Stimulated activated CD4-positive, alpha-beta T cell treated with anti-CD3 and anti-CD28 coated beads, Interleukin-2, amount 100 ng/mL, for 48 hours (primary cell): Measurements from ENCODE around the gene ADAMTS17.

Experiments
- DNase-seq, 2 donors: peaks; one replicate each; pipeline ENCODE4 v3.0.0-alpha.2; 2020

Gene ADAMTS17

DNA sequence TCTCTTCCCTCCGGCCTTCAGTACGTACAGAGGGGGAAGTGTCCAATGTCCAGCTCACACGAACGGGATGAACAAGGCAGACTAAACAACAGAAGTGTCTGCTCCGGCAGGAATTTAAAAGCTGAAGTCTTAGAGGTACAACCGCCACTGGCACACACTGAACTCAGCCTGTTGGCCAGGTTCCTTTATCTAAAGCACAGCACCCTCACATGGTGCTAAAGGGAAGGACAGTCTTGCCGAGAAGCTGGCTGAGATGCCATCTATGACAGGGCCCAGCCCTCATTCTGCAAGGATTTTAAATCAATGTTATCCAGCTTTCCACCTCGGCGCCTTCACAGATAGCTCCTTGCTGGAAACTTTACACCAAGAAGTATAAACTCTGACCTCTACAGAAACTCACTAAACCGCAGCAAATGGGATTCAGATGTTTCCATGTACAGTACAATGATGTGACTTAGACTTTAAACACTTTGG lies 2.8 kb downstream of the ADAMTS17 start:
- peak in 1 of 2 donors; percentile 51 for DNase-seq

DNA sequence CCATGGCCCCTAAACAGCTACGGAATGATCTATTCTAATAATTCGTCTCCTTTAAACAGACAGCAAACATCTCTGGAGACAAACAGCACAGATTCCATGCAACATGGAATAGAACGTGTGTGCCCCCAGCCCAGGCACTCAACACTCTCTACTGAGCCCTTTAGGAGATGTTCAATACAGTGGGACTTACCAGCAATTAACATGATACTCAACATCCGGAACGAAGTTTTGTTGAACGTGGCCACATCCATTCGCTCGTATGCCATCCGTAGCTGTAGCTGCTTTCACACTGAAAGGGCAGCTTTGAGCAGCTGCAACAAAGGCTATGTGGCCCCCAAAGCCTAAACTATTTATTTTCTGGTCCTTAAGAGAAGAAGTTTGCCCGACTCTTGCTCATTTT lies 3.5 kb downstream of the ADAMTS17 start:
- no peak for DNase-seq

DNA sequence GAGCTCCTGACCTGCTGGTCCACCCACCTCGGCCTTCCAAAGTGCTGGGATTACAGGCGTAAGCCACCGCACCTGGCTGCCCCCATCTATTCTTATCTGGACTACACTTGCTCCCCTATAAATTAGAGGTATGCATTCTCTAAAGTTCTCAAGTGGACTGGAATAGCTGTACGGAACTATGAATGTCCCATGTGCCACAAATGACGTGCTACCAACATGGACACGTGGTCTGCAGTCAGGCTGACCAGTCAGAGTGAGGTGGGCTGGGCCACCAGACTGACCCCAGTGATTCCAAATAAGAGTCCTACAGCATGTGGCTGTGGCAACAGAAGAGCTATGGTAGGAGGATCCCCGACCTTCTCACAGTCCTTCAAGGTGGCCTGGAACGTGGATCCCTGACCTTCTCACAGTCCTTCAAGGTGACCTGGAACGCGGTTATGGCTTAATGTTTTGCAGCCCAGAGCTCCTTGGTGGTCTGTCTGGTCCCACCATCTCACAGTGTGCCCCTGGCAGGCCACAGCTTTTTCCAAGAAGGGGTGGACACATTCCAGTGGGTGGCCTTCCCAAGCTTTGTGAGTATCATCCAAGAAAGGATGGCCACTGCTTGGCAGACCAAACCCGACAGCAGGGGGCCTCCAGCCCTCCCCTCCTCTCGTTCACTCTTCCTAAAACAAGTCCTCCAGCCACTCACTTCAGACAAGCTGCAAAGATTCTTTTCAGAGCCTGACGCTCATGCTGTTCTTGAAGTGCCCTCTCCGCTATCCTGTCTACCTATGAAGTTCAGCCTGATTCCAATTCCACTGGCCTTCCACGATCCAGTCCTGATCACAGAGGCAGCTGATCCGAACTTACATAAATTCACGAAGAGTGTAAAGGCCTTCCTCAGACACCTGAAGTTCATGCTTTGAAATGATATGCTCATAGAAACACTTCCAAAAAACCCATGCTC lies 4.4 kb downstream of the ADAMTS17 start:
- no peak for DNase-seq

DNA sequence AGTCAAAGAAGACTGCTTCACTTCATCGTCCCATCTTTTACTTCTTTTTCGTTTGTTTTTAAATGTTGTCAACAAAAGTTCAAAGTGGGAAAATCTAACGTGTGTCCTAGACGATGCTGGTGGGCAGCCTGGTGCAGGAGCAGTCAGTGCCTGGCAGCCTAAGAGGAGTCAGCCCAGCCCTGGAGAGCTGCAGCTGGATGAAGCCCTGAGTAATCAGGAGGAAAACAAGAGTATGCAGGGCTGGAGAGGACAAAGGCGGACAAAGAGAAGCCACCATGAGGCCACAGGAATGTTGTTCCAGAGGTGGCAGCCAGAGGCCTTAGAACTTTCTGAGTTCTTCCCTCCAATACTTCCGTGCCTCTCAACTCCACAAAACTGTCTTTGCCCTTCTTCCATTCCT lies 5.7 kb downstream of the ADAMTS17 start:
- no peak for DNase-seq

DNA sequence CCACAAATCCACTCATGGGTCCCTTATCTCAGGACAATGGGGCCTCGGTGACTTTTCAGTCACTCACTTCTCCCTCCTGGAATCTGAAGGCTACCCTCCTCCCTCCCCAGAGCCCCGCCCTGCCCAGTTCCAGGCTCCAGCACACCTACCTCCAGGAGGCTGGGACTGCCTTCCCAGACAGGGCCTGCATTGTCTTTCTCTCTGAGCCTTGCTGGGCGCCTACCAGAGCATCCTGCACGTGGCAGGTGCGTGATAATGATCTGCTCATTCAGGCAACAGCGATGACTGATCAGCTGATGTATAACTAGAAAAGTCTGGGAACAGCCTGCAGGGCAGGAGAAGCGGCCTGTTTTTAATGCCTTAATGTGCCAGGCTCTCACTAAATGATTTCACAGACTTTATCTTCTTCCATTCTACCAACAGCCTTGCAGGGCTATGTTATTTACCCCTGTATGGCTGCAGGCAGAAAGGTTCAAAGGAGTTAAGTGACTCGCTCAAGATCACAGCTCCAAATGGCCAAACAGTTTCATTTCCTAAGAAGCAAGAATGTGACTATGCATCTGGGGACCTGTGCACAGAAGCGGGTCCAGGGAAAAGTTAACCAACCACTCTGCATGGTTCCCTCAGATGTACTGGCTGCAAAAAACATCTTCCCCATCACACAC lies 6.3 kb downstream of the ADAMTS17 start:
- no peak for DNase-seq

DNA sequence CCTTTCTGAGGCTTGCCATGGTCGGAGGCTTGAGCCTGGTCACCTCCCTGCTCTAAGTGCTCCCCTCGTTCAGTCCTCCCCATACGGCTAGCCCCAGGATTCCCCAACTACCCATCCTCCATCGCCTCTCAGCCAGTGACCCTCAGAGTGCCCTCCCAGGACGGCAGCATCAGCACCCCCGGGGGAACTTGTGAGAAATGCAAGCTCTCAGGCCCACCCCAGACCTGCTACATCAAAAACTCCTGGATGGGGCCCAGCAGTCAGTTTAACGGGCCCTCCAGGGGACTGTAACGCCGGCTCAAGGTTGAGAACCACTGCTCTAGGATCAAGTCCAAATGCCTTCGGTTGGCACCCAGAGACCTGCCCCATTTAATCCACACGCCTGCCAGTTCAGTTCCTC lies 6.9 kb downstream of the ADAMTS17 start:
- no peak for DNase-seq

DNA sequence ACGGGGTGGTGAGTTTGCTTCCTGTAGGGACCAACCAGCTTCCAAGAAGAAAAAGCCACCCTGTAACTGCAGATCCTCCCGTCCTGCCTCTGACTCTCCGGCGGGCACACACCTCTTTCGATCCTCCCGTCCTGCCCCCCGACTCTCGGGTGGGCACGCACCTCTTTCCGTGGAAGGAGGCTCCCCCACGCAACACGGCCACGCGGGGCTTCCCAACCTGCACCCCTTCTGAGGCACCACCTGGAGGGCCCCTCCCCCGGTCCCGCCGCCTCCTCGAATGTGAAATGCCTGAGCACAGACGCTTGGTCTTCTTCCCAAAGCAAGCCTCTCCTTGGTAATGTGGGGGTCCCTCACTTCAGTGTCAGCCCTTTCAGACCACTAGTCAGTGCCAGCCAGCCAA lies 7.3 kb downstream of the ADAMTS17 start:
- DNase-seq, result no peak

DNA sequence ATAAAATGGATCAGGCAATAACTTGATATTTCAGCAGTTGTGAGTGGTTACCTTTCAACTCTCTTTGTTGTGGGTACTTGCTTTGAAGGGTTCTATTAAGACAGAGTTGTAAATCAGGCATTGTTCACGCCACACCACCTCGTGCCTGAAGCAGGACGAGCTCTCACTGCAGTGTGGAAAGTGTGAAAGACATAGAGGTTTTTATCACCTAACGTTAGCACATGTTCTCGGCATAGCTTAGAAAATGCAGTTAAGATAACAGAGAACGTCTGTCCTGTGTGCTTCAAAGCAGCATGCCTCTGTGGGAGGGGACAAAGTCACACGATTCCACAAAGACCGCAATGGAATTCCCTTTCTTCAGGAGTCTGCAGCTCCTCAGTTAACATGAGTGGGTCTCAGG lies 7.8 kb downstream of the ADAMTS17 start:
- DNase-seq, result no peak

DNA sequence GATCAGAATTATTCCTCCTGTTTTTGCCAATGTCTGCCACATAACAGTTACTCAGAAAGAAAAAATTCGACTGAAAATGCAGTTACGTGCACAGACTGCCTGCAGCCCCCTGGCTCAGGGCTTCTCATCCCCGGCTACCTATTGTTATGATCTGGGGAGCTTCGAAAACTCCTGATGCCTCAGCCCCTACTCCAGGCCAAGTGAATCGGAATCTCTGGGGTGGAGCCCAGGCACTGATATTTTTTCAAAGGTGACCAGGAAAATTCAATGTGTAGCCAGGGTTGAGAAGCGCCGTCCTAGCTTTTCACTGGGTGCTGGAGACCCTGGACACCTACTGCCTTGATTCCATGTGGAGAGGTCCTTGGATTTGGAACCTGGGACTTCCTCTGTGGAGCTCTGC lies 8.5 kb downstream of the ADAMTS17 start:
- no peak for DNase-seq

DNA sequence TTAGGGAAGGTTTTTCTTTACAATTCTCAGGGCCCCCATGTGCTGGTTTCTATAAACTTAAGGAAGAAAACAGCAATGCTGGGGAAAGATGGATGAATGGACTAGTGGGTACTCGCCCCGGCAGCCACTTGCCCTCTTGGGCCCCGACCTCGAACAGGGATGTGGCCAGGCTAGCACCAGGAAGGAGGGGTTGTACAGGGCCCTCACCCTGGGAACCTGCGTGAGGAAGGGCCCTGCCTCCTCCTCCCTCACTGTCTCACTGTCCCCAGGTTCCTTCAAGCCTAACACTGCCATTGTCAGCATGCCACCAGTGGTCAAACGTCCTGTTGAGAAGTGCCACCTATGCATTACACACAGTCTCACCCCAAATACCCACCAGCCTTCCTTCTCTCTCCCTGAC lies 9.1 kb downstream of the ADAMTS17 start:
- no peak for DNase-seq

DNA sequence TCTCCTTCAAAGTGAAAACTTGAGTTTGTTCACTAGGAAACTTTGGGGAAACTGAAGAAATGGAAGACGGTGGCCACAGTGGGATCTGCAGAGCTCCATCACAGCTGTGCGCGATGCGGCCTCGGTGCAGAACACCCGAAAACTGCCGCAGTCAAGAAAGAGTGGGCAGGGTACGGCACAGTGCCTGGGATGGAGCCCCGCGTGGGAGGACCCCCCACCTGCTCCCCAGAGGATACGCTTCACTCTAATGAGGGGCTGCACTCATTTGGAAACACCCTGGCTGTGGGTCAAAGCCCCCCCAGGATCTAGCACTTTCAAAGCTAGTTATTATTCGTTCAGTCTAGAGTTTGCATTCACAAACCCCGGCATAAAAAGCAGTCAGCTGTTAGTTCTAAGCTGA lies 9.5 kb downstream of the ADAMTS17 start:
- DNase-seq, result no peak

DNA sequence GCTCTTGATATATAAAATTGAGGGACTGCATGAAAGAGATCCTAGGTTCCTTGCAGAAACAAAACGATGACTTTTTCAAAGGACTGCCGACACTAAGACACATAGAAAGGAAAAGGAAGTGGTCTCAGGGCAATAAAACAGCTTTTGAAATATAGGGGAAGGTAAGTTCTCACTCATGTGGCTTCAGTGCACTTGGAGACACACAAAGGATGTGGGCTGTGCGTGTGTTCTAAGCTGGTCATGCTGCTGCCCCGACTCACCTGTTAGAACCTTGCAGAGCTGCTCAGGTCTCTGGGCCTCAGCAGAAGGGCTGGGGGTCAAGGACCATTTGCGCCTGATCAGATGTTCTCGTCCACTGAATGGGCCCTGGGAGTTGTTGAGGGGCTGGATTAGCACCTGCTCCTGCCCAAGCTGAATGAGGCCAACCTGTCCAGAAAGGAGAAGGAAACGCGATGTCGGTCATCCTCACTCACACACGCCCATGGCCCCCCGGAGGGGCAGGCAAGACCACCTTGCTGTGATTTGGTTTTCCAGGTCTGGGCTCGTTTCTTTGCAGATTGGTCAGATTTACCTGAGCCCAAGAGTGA lies 11.1 kb downstream of the ADAMTS17 start:
- DNase-seq, result no peak

DNA sequence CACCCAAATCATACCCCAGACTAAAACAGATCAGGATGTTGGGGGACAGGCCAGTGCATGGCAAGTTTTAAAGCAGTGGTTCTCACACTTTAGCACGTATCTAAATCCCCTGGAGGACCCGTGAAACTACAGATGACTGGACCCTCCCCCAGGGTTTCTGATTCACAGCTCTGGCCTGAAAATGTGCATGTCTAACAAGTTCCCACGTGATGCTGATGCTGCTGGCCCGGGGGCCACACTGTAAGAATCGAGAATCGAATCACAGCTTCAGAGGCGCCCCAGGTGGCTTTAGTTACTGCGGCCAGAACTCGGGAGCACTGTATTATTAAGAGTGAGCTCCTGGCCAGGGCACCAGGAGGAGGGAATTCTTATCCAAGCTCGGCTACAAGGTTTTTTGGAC lies 11.6 kb downstream of the ADAMTS17 start:
- DNase-seq, result peak in 1 of 2 donors; percentile 18

DNA sequence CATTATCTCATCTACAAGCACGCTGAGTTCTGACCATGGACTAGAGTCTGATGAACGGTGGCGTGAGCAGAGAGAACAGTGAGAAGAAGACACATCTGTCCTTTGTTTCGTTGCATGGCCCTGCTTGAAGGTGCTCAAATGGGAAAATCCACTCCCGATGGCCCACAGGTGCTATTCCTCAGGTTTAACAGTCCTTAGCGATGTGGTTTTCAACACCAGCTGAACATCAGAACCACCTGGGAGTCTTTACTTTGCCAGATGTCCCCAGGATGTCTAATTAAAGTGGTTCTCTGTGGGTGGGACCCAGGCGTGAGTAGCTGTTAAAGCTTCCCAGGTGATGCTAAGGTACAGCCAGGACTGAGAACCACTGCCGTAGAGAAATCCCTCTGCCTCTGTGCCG lies 13.0 kb downstream of the ADAMTS17 start:
- DNase-seq, result no peak

DNA sequence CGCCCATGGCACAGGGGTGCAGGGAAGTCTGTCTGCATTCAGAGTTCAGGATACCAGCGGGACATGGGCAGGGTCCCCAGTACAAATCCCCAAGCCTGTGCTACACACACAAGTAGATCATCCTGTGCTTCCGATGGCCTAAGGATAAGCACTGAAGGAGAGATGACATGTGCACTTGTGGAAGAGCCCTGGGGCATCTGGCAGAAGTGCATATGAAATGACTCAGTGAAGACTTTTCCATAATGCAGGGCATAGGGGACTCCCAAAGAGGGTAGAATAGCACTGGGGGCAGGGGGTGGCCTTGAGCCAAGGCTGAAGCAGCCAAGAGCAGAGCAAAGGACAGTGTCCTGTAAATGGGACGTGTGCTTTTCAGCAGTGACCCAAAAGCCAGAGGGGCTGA lies 22.9 kb downstream of the ADAMTS17 start:
- no peak for DNase-seq

DNA sequence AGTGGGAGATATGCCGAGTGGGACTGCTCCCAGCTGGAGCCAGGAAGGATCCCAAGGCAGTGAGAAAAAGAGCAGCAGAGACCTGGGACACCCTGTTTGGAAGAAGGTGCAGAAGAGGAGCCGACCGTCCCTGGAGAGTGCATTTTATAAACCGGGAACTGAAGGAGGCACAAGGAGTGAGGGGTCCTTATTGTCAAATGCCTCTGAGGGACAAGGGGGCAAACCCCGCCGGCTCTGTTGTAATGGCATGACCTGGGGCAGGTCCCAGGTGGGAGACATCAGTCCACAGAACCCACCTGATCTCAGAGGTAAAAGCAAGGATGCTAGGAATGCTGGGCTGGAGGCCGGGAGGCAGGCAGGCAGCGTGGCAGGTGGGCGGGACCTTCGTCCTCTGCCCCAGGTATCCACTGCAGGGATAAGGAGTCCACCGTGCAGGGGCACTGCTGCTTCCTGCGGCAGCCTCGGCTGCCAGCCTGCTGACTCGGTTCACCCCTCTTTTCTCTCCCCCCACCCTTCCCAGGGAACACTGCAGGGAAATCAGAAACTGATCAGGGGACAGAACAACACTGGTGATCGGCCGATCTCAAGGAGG lies 26.9 kb downstream of the ADAMTS17 start:
- DNase-seq, result no peak

DNA sequence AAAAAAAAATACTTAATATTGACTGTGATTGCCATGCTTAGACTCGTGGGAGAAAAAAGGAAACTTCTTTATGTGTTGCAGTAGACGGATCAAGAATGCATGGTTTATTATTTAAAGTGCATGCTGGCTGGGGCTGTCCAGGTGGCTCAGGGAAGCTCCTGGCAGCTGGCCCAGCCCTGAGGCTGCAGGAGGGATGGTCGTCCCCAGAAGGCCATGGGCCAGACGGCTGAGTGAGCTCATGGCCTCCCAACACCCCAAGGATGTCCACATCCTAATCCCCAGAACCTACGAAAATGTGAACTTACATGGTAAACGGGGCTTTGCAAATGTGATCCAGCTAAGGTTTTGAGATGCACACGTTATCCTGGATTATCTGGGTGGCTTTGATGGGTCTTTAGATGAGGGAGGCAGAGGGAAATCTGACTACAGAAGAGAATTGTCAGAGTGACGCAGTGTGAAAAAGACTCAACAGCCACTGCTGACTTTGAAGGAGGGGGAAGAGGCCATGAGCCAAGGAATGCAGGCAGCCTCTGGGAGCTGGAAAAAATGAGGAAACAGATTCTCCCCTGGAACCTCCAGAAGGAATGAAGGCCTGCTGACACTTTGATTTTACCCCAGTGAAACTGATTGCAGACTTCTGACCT lies 29.8 kb downstream of the ADAMTS17 start:
- no peak for DNase-seq

DNA sequence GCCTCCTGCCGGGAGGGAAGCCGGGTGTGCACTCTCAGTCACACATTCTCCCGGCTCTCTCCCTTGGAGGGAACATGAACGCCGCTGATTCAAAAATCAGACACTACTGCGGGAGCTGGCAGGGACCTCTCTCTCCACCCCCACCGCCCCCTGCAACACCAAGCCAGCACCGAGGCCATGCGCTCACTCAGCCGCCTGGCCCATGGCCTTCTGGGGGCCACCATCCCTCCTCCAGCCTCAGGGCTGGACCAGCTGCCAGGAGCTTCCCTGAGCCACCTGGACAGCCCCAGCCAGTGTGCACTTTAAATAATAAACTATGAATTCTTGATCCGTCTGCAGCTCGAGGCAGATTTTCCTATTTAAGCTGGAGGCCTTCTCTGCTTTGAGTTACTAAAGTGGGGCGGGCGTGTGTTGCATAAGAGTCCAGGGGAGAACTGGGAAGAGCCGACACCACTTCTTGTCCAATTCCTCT lies 30.6 kb downstream of the ADAMTS17 start:
- DNase-seq, result no peak

DNA sequence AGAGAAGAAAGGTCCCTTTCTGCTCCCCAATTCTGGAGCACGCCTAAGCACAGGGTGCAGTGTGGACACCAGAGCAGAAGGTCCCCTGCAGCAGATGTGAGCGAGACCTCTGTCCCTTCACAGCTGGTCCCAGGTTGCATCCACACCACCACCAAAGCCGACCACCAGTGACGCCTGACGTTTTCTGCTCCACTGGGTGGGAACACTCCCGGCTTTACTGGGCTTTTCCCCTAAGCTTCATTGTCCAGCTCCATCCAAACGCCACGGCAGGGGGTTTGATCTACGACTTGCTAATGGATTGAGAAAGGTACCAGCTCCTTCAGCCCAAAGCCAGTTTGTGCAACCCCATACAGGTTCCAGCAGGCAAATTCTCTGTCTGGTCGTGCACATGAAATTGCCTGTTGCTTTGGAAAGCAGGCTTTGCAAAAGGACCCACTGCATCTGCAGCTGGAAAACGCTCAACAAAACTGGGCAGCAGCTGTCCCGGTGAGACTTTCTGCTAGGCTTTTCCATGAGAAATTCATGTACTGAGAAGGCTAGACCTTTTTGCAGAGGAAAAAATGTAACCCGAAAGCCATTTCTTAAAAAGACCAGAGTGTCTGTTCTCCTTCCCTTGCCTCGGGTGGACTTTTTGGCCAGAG lies 31.1 kb downstream of the ADAMTS17 start:
- DNase-seq, result no peak

DNA sequence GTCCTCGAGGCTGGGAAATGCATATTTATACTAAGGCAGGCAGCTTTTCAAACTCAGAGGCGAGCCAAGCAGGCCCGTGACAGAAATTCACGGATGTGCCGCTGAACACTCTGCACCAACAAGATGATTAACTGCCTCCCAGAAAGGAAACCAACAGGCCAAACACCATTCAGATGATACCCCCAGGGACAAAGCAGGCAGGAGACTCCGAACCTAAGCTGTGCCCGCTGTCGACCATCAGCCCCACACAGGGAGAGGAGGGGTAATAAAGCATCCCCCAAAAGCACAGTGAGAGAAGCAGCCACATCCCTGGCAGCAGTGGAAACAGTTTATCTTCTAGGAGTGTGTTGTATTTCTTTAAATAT lies 31.8 kb downstream of the ADAMTS17 start:
- no peak for DNase-seq

DNA sequence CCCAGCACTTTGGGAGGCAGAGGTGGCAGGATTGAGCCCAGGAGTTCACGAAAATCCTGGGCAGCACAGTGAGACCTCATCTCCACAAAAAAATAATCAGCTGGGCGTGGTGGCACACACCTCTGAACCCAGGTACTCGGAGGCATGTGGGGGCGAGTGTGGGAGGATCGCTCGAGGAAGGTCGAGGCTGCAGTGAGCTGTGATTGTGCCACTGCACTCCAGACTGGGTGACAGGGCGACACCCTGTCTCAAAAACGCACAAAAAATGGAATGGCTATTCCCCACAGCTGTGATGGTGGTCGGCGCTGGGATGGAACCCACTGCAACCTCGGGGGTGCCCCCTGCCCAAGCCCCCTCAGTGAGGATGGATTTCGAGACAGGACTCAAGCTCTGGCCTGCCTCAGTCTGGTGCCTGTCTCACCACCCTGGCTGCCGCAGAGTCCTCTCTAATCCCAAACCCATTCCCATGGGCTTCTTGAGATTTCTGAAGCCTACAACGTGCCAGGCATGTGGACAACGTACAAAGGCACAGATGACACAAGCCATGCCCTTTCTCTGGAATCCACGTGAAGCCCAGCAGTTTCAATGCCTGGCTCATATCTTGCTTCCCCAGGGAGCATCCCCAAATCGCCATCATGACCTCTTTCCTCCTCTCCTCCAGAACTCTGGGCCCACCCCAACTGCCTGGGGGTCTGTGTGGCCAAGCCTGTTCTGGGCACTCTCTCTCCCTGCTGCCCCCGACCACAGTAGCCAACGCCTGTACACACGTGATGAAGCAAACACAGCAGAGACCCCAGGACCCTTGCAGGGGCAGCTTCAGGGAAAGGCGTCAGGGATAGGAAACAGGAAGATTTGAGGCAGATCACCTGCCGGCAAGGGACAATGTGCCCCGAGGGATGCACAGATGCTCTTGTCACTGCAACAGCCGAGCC lies 32.4 kb downstream of the ADAMTS17 start:
- DNase-seq, result no peak
